GM21737 (cell line): ENCODE measurements around the gene CNTF.
"Not testable (repeated sequence)": the region's sequence is repeated elsewhere in the genome, so short reads cannot be mapped to it uniquely, and the experiment has no call there.

Experiments used
- ATAC-seq: cut with Tn5 transposase; IDR thresholded peaks from one replicate; pipeline ENCODE4 v1.9.1; 2021; ENCODE audit warnings: mild to moderate bottlenecking, moderate library complexity; ENCODE audit not compliant: unreplicated experiment

The CNTF gene

GRCh38 chr11:58622344-58622743 lies at the start of gene CNTF:
CNTF (plus strand) TSS chr11:58622665; CDS start chr11:58622753, 88 bp downstream.
- no peak for ATAC-seq

- not testable (repeated sequence) for ATAC-seq
These were observed 49.6 kb upstream of the CNTF start for GRCh38 chr11:58572906-58573305.

GRCh38 chr11:58573451-58574104 lies 48.9 kb upstream of the CNTF start:
- peak; percentile 21 for ATAC-seq

- ATAC-seq, result no peak
These were observed 47.6 kb upstream of the CNTF start for GRCh38 chr11:58574881-58575280.

- no peak for ATAC-seq
These were observed 47.0 kb upstream of the CNTF start, which contains the start of gene LPXN for GRCh38 chr11:58575377-58576020. LPXN (minus strand) TSS chr11:58575856; CDS start chr11:58575772, 84 bp downstream.

- ATAC-seq, result no peak
These were observed 45.5 kb upstream of the CNTF start for GRCh38 chr11:58576887-58577471.

- ATAC-seq, result peak; percentile 38
These were observed 44.8 kb upstream of the CNTF start for GRCh38 chr11:58577555-58578135.

GRCh38 chr11:58578136-58578634 lies 44.3 kb upstream of the CNTF start:
- ATAC-seq, result no peak

GRCh38 chr11:58578635-58579191 lies 43.8 kb upstream of the CNTF start, which contains the start of gene ZFP91:
ZFP91 (plus strand) TSS chr11:58579063; CDS start chr11:58579282, 219 bp downstream.
- ATAC-seq, result peak; percentile 43

- ATAC-seq, result peak; percentile 37
These were observed 43.0 kb upstream of the CNTF start for GRCh38 chr11:58579192-58580129.

- ATAC-seq, result no peak
These were observed 42.2 kb upstream of the CNTF start for GRCh38 chr11:58580311-58580710.

- no peak for ATAC-seq
These were observed 40.0 kb upstream of the CNTF start for GRCh38 chr11:58582437-58582836.

GRCh38 chr11:58586998-58587397 lies 35.5 kb upstream of the CNTF start:
- ATAC-seq, result no peak

- no peak for ATAC-seq
These were observed 30.8 kb upstream of the CNTF start for GRCh38 chr11:58591659-58592058.

GRCh38 chr11:58592760-58593472 lies 29.5 kb upstream of the CNTF start:
- no peak for ATAC-seq

GRCh38 chr11:58594826-58595225 lies 27.6 kb upstream of the CNTF start:
- no peak for ATAC-seq

- ATAC-seq, result no peak
These were observed 25.8 kb upstream of the CNTF start for GRCh38 chr11:58596621-58597020.

GRCh38 chr11:58597486-58598144 lies 24.9 kb upstream of the CNTF start:
- no peak for ATAC-seq

GRCh38 chr11:58600510-58600909 lies 22.0 kb upstream of the CNTF start:
- ATAC-seq, result no peak
